H1 (cell line): ENCODE data around the gene SH2D1A. TPM values are rescaled to one million over a fixed set of nuclear protein-coding genes. Genes with fewer than 3 reads are reported as not detected.

Experiments used
- CTCF ChIA-PET: fragments of 300-600 bp; sonication (Branson Sonifier 250); formaldehyde crosslinking; loops from one replicate; lab custom pipeline; 2021; ENCODE audit not compliant: partially characterized antibody; lab: Charles Lee
- POLR2A ChIA-PET: fragments of 300-600 bp; sonication (Branson Sonifier 250); formaldehyde crosslinking; loops from one replicate; lab custom pipeline; 2021; ENCODE audit warnings: inconsistent platforms; ENCODE audit not compliant: partially characterized antibody; lab: Charles Lee
- DNase-seq, 2 experiments: peaks; one replicate each; pipeline versions ENCODE4 v3.0.0 to v3.0.0-alpha.2; 2010 to 2022; ENCODE audit warnings: low spot score in 2 of 2, low read depth in 1 of 2, mixed read lengths in 1 of 2
- FAIRE-seq: peaks from 2 replicates; lab custom pipeline; 2011; peaks lifted over from hg19 to GRCh38; lab: Jason Lieb, UNC
- H2AFZ ChIP-seq: 2 replicates; pipeline ENCODE4 v1.8.1; 2012; ENCODE audit warnings: low read length, inconsistent platforms
- H2AK5ac ChIP-seq: 2 replicates; pipeline ENCODE4 v1.6.1; 2013; ENCODE audit warnings: low read depth, low read length
- H2BK120ac ChIP-seq: replicated peaks from 2 replicates; pipeline ENCODE3; 2013; ENCODE audit warnings: low read depth, low read length, inconsistent platforms
- H2BK12ac ChIP-seq: 2 replicates; pipeline ENCODE4 v1.6.1; 2013; ENCODE audit warnings: low read depth, low read length
- H2BK15ac ChIP-seq: 2 replicates; pipeline ENCODE4 v1.6.1; 2013; ENCODE audit warnings: low read length
- H2BK20ac ChIP-seq: 2 replicates; pipeline ENCODE4 v1.6.1; 2013; ENCODE audit warnings: low read length
- H2BK5ac ChIP-seq: 2 replicates; pipeline ENCODE4 v1.6.1; 2013; ENCODE audit warnings: low read depth, low read length
- H3K14ac ChIP-seq: 2 replicates; pipeline ENCODE4 v1.6.1; 2013; ENCODE audit warnings: inconsistent platforms; ENCODE audit not compliant: insufficient read length
- H3K18ac ChIP-seq: 2 replicates; pipeline ENCODE4 v1.6.1; 2013; ENCODE audit warnings: low read length; ENCODE audit errors: extremely low read depth
- H3K23ac ChIP-seq: 2 replicates; pipeline ENCODE4 v1.6.1; 2013; ENCODE audit warnings: inconsistent platforms; ENCODE audit not compliant: insufficient read length
- H3K23me2 ChIP-seq: 2 replicates; pipeline ENCODE4 v1.6.1; 2013; ENCODE audit warnings: low read depth, low read length
- H3K27ac ChIP-seq: 2 replicates; pipeline ENCODE4 v1.6.1; 2011; ENCODE audit warnings: low read depth, low read length, inconsistent platforms
- H3K27me3 ChIP-seq, 4 experiments: replicated peaks in 1 of 4; 1 replicate in 1 of 4; 2 replicates in 3 of 4; pipeline versions ENCODE4 v1.6.1 to v1.8.1; 2011 to 2013; ENCODE audit warnings: low read length in 3 of 4, mild to moderate bottlenecking in 3 of 4, inconsistent platforms in 2 of 4, mixed read lengths in 2 of 4, moderate library complexity in 1 of 4; ENCODE audit not compliant: control insufficient read depth in 3 of 4, insufficient read depth in 3 of 4; ENCODE audit errors: extremely low read depth in 1 of 4
- H3K36me3 ChIP-seq, 4 experiments: 2 replicates each; pipeline versions ENCODE4 v1.6.1 to v1.8.1; 2011 to 2013; ENCODE audit warnings: mild to moderate bottlenecking in 4 of 4, low read length in 3 of 4, moderate library complexity in 2 of 4, control low read depth in 1 of 4, inconsistent platforms in 1 of 4; ENCODE audit not compliant: insufficient read depth in 4 of 4, control insufficient read depth in 2 of 4
- H3K4ac ChIP-seq: replicated peaks from 2 replicates; pipeline ENCODE3; 2013; ENCODE audit warnings: low read length, low read depth, mixed read lengths, inconsistent platforms; ENCODE audit not compliant: insufficient read length
- H3K4me1 ChIP-seq, 4 experiments: replicated peaks in 1 of 4; 1 replicate in 1 of 4; 2 replicates in 3 of 4; pipeline versions ENCODE4 v1.6.1 to v1.8.1; 2011 to 2013; ENCODE audit warnings: low read length in 3 of 4, inconsistent platforms in 2 of 4, mixed read lengths in 1 of 4; ENCODE audit not compliant: insufficient read depth in 4 of 4, control insufficient read depth in 3 of 4
- H3K4me2 ChIP-seq, 2 experiments: 2 replicates each; pipeline versions ENCODE4 v1.6.1 to v1.8.1; 2011 to 2013; ENCODE audit warnings: low read depth in 2 of 2, low read length in 2 of 2, control low read depth in 1 of 2, inconsistent platforms in 1 of 2, mild to moderate bottlenecking in 1 of 2; ENCODE audit not compliant: insufficient read depth in 1 of 2
- H3K4me3 ChIP-seq, 4 experiments: fragments of 200-600, 300-600 bp in 1 of 4; sonication (generic), shearing (Covaris generic), sonication (Bioruptor Twin) in 1 of 4; 2 replicates each; pipeline versions ENCODE4 v1.5.1 to v1.8.1; 2011 to 2016; ENCODE audit warnings: low read length in 4 of 4, low read depth in 3 of 4, control low read depth in 2 of 4, inconsistent platforms in 2 of 4, mild to moderate bottlenecking in 2 of 4, mixed read lengths in 1 of 4, moderate library complexity in 1 of 4; ENCODE audit not compliant: insufficient read depth in 2 of 4; ENCODE audit errors: extremely low read depth in 1 of 4
- H3K56ac ChIP-seq: replicated peaks from 2 replicates; pipeline ENCODE3; 2013; ENCODE audit warnings: low read depth, mild to moderate bottlenecking, mixed read lengths, low read length, inconsistent platforms; ENCODE audit not compliant: insufficient read length
- H3K79me1 ChIP-seq: 2 replicates; pipeline ENCODE4 v1.6.1; 2013; ENCODE audit warnings: low read depth, low read length, control low read depth
- H3K79me2 ChIP-seq, 2 experiments: 2 replicates each; pipeline versions ENCODE4 v1.6.1 to v1.8.1; 2012 to 2013; ENCODE audit warnings: low read length in 2 of 2, mild to moderate bottlenecking in 2 of 2, inconsistent platforms in 1 of 2; ENCODE audit not compliant: insufficient read depth in 2 of 2, control insufficient read depth in 1 of 2
- H3K9ac ChIP-seq, 4 experiments: replicated peaks in 1 of 4; 1 replicate in 1 of 4; 2 replicates in 3 of 4; pipeline versions ENCODE4 v1.6.1 to v1.8.1; 2011 to 2013; ENCODE audit warnings: low read depth in 3 of 4, low read length in 3 of 4, control low read depth in 2 of 4, mild to moderate bottlenecking in 2 of 4, moderate library complexity in 2 of 4, inconsistent platforms in 1 of 4; ENCODE audit errors: extremely low read depth in 1 of 4
- H3K9me3 ChIP-seq, 2 experiments: 2 replicates each; pipeline versions ENCODE4 v1.6.1 to v1.8.1; 2012 to 2013; ENCODE audit warnings: mild to moderate bottlenecking in 2 of 2, moderate library complexity in 2 of 2, control low read depth in 1 of 2, inconsistent platforms in 1 of 2, low read depth in 1 of 2, low read length in 1 of 2, mixed read lengths in 1 of 2; ENCODE audit not compliant: insufficient read depth in 2 of 2
- H4K20me1 ChIP-seq, 2 experiments: replicated peaks in 1 of 2; 2 replicates each; pipeline versions ENCODE3 to v1.8.1; 2011 to 2013; ENCODE audit warnings: inconsistent platforms in 2 of 2, low read length in 2 of 2, mild to moderate bottlenecking in 1 of 2; ENCODE audit not compliant: insufficient read depth in 2 of 2, control insufficient read depth in 1 of 2
- H4K5ac ChIP-seq: 2 replicates; pipeline ENCODE4 v1.6.1; 2013; ENCODE audit warnings: low read length, low read depth, mixed read lengths, inconsistent platforms; ENCODE audit not compliant: insufficient read length
- H4K8ac ChIP-seq: 2 replicates; pipeline ENCODE4 v1.8.0; 2013; ENCODE audit warnings: mild to moderate bottlenecking, moderate library complexity, low read length, inconsistent platforms; ENCODE audit not compliant: insufficient read depth; ENCODE audit errors: extremely low read depth
- H4K91ac ChIP-seq: replicated peaks from 2 replicates; pipeline ENCODE3; 2013; ENCODE audit warnings: low read length, mixed read lengths, inconsistent platforms; ENCODE audit not compliant: insufficient read length
- CBX8 ChIP-seq: fragments of 300-800, 300-1000 bp; sonication (generic); IDR thresholded peaks from 2 replicates; pipeline ENCODE4 v1.7.1; 2016; ENCODE audit warnings: low read depth, low read length, borderline replicate concordance
- KDM4A ChIP-seq: IDR thresholded peaks from one replicate; pipeline ENCODE4 v1.7.1; 2012; ENCODE audit warnings: low read depth, mild to moderate bottlenecking, moderate library complexity, low read length, inconsistent platforms; ENCODE audit not compliant: severe bottlenecking
- NANOG ChIP-seq: IDR thresholded peaks from 2 replicates; pipeline ENCODE4 v1.6.1; 2011; ENCODE audit warnings: low read length, low read depth, mild to moderate bottlenecking, inconsistent platforms; ENCODE audit not compliant: insufficient read depth, poor library complexity, severe bottlenecking
- SP1 ChIP-seq: IDR thresholded peaks from 2 replicates; pipeline ENCODE4 v1.6.1; 2011; ENCODE audit warnings: low read depth, low read length
- TBP ChIP-seq: IDR thresholded peaks from 2 replicates; pipeline ENCODE4 v1.6.1; 2011; ENCODE audit warnings: low read depth, low read length, improper control_type of control experiment
- WGBS, 2 experiments: shearing (Covaris generic) in 1 of 2; methylation state at CpG; one replicate each; pipeline versions ENCODE4 v1.1.6 to v1.1.7; 2013 to 2015; ENCODE audit warnings: low lambda C conversion rate in 2 of 2, mixed read lengths in 2 of 2, inconsistent platforms in 1 of 2, low coverage in 1 of 2, missing lambda C conversion rate in 1 of 2; ENCODE audit not compliant: insufficient replicate concordance in 2 of 2, insufficient coverage in 1 of 2, insufficient read length in 1 of 2; ENCODE audit errors: extremely low coverage in 1 of 2, missing lambda C conversion rate in 1 of 2; 5-methylcytosine and 5-hydroxymethylcytosine counted together
- polyA plus RNA-seq, 7 experiments: library from polyadenylated mRNA; depleted of rRNA in 3 of 7; stranded (reverse) in 5 of 7; unstranded in 2 of 7; fragments of >200 nt in 5 of 7; fragments of 200-250 nt in 2 of 7; gene quantifications; 1 replicate in 5 of 7; 2 replicates in 1 of 7; 4 replicates in 1 of 7; pipeline versions ENCODE4 v1.2.1 to v1.2.3, GENCODE V29; 2011 to 2013; ENCODE audit warnings: missing spikeins in 2 of 7, mixed read lengths in 2 of 7
- total RNA-seq: library from RNA; stranded (reverse); fragmentation: NEBNext Ultra II Directional; extraction: Animal tissue kit (Norgen Biotek cat#: 25700); gene quantifications from 2 replicates; pipeline ENCODE4 v1.2.1, GENCODE V29; 2021
- TF ChIP-seq, protein P1 (sequence below), 3 experiments: IDR thresholded peaks; 1 replicate in 2 of 3; 2 replicates in 1 of 3; pipeline versions ENCODE4 v1.5.1 to v1.6.1; 2011; ENCODE audit warnings: low read length in 3 of 3, mild to moderate bottlenecking in 3 of 3, inconsistent platforms in 2 of 3, low read depth in 1 of 3, moderate library complexity in 1 of 3; ENCODE audit not compliant: insufficient read depth in 1 of 3; ENCODE audit errors: control extremely low read depth in 1 of 3

Gene SH2D1A
- total and polyA plus RNA-seq, 2 of the 8 experiments (the other 6 are each of a cell fraction or from before 2014, with no cell fraction given), result not detected

DNA sequence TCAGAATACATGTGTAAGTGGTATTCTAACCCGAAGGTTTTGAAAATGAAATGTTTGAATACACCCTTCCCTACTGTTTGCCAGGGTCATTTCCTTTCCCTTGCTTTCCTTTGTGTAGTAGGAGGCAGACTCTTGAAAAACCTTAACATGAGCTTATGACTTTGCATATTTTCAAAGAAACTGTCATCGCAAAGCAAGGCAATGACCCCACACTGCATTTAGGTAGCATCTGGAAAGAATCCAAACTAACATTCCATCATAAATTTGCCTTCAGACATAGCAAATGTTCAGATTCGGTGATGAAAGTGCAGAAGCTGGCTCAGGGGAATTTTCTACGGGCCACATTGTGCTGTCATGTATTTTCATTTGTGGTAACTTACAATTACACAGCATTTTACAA is 32.3 kb downstream of the SH2D1A start:
- H3K18ac ChIP-seq, result no peak overlapping the region
- no peak overlapping the region for H2BK5ac ChIP-seq
- H3K27ac ChIP-seq, result no peak overlapping the region
- H4K8ac ChIP-seq, result no peak overlapping the region
- DNase-seq (no peak), FAIRE-seq (no peak)
- ChIA-PET CTCF (no interaction called here), POLR2A (interaction anchor here (1.2 kb wide), 1 partner anchor 13 kb away, joined by 3 read pairs; no protein-coding TSS in a partner anchor)
- no peaks in the 10 kb centered on the region for H3K36me3 ChIP-seq
- no peak overlapping the region for H3K23ac ChIP-seq
- no peak overlapping the region for H3K14ac ChIP-seq
- no peak overlapping the region for H4K5ac ChIP-seq
- H3K56ac ChIP-seq, result no peak overlapping the region
- H3K23me2 ChIP-seq, result no peaks in the 10 kb centered on the region
- TF ChIP-seq TBP (no peak), CBX8 (no peak), KDM4A (no peak), NANOG (no peak), SP1 (no peak)
- TF ChIP-seq, protein P1, sequence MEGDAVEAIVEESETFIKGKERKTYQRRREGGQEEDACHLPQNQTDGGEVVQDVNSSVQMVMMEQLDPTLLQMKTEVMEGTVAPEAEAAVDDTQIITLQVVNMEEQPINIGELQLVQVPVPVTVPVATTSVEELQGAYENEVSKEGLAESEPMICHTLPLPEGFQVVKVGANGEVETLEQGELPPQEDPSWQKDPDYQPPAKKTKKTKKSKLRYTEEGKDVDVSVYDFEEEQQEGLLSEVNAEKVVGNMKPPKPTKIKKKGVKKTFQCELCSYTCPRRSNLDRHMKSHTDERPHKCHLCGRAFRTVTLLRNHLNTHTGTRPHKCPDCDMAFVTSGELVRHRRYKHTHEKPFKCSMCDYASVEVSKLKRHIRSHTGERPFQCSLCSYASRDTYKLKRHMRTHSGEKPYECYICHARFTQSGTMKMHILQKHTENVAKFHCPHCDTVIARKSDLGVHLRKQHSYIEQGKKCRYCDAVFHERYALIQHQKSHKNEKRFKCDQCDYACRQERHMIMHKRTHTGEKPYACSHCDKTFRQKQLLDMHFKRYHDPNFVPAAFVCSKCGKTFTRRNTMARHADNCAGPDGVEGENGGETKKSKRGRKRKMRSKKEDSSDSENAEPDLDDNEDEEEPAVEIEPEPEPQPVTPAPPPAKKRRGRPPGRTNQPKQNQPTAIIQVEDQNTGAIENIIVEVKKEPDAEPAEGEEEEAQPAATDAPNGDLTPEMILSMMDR (IDR thresholded peaks at IDR 0.05; ENCODE audit: control extremely low read depth in 1 of 3, insufficient read depth in 1 of 3, low read depth in 1 of 3, low read length in 3 of 3), result no peak
- H2AK5ac ChIP-seq, result no peak overlapping the region
- no peak overlapping the region for H3K4me3 ChIP-seq
- H2BK120ac ChIP-seq, result no peak overlapping the region
- no peak overlapping the region for H3K4me2 ChIP-seq
- WGBS, 2 experiments, result 79% methylated on average over 4 of the region's 4 CpGs; no CpG with 5 or more reads in 1 of the 2 experiments
- no peaks in the 10 kb centered on the region for H4K20me1 ChIP-seq
- H2BK15ac ChIP-seq, result no peak overlapping the region
- H3K79me1 ChIP-seq, result no peaks in the 10 kb centered on the region
- no peaks in the 10 kb centered on the region for H3K9me3 ChIP-seq
- no peak overlapping the region for H3K9ac ChIP-seq
- H2BK20ac ChIP-seq, result no peak overlapping the region
- no peak overlapping the region for H2BK12ac ChIP-seq
- H3K4ac ChIP-seq, result no peak overlapping the region
- no peaks in the 10 kb centered on the region for H3K4me1 ChIP-seq
- H4K91ac ChIP-seq, result no peak overlapping the region
- no peaks in the 10 kb centered on the region for H3K27me3 ChIP-seq
- no peaks in the 10 kb centered on the region for H3K79me2 ChIP-seq
- H2AFZ ChIP-seq, result no peak overlapping the region
